GM12878 (cell line): ENCODE data around the gene DISP3. TPM values are rescaled to one million over a fixed set of nuclear protein-coding genes. Genes with fewer than 3 reads are reported as not detected.

ENCODE experiments used
- ATAC-seq: fragments of 200-7000 bp; cut with Tn5 transposase; 3 replicates; pipeline ENCODE4 v1.9.1; 2020; ENCODE audit warnings: mild to moderate bottlenecking, moderate library complexity
- BruUV-seq: library from RNA; stranded (reverse); fragments of 400-500 nt; replicated peaks from 2 replicates; lab custom pipeline; 2021; lab: Mats Ljungman, UMichigan
- CTCF ChIA-PET: fragments of 300-600 bp; sonication (Branson Sonifier 250); formaldehyde crosslinking; extraction: SDS; loops from one replicate; lab custom pipeline; 2021; ENCODE audit warnings: inconsistent platforms; lab: Yijun Ruan, JAX
- POLR2A ChIA-PET: fragments of 350-600 bp; formaldehyde crosslinking; extraction: SDS; loops from one replicate; lab custom pipeline; 2021; ENCODE audit warnings: inconsistent platforms; lab: Charles Lee
- RAD21 ChIA-PET: fragments of 300-600 bp; sonication (Branson Sonifier 250); formaldehyde crosslinking; loops from one replicate; lab custom pipeline; 2023; ENCODE audit warnings: antibody characterized with exemption; ENCODE audit not compliant: unreplicated experiment; lab: Charles Lee
- SMC1A ChIA-PET: fragments of 300-600 bp; sonication (Branson Sonifier 250); formaldehyde crosslinking; loops from one replicate; lab custom pipeline; 2023; ENCODE audit not compliant: unreplicated experiment, uncharacterized antibody; lab: Charles Lee
- DNase-seq: peaks from one replicate; pipeline ENCODE4 v3.0.0-alpha.2; 2011; ENCODE audit warnings: low read depth, low spot score
- FAIRE-seq: peaks from 3 replicates; lab custom pipeline; 2011; peaks lifted over from hg19 to GRCh38; lab: Jason Lieb, UNC
- H2AFZ ChIP-seq: 2 replicates; pipeline ENCODE4 v1.6.0; 2011; ENCODE audit warnings: low read depth, low read length, control low read depth; ENCODE audit not compliant: control insufficient read depth
- H3K27ac ChIP-seq: 2 replicates; pipeline ENCODE4 v1.5.1; 2011; ENCODE audit warnings: control low read depth; ENCODE audit not compliant: control insufficient read depth, insufficient read depth
- H3K27me3 ChIP-seq, 2 experiments: replicated peaks in 1 of 2; 2 replicates each; pipeline versions ENCODE4 v1.6.0 to v1.6.1; 2011; ENCODE audit warnings: low read length in 1 of 2; ENCODE audit not compliant: control insufficient read depth in 2 of 2, insufficient read depth in 2 of 2
- H3K36me3 ChIP-seq, 2 experiments: 2 replicates each; pipeline ENCODE4 v1.5.1; 2011; ENCODE audit warnings: low read length in 1 of 2; ENCODE audit not compliant: control insufficient read depth in 2 of 2, insufficient read depth in 2 of 2
- H3K4me1 ChIP-seq: 2 replicates; pipeline ENCODE4 v1.6.1; 2011; ENCODE audit warnings: mild to moderate bottlenecking, low read length, moderate library complexity, mixed read lengths; ENCODE audit not compliant: control insufficient read depth, insufficient read depth
- H3K4me2 ChIP-seq: 2 replicates; pipeline ENCODE4 v1.6.0; 2011; ENCODE audit warnings: control low read depth; ENCODE audit not compliant: control insufficient read depth, insufficient read depth
- H3K4me3 ChIP-seq: fragments of 200-600 bp; sonication (generic); 2 replicates; pipeline ENCODE4 v1.5.1; 2016
- H3K79me2 ChIP-seq: 2 replicates; pipeline ENCODE4 v1.6.0; 2011; ENCODE audit warnings: low read length; ENCODE audit not compliant: control insufficient read depth, insufficient read depth
- H3K9ac ChIP-seq: 2 replicates; pipeline ENCODE4 v1.8.0; 2011; ENCODE audit warnings: low read length, control low read depth, mixed read lengths; ENCODE audit not compliant: control insufficient read depth, insufficient read depth
- H3K9me3 ChIP-seq: replicated peaks from 3 replicates; pipeline ENCODE4 v1.5.1; 2011; ENCODE audit warnings: mild to moderate bottlenecking, low read length; ENCODE audit not compliant: control insufficient read depth, insufficient read depth
- H4K20me1 ChIP-seq: 2 replicates; pipeline ENCODE4 v1.6.0; 2011; ENCODE audit not compliant: control insufficient read depth, insufficient read depth
- BCL3 ChIP-seq: IDR thresholded peaks from 2 replicates; pipeline ENCODE4 v1.6.1; 2011; ENCODE audit warnings: borderline replicate concordance, low read depth, mild to moderate bottlenecking, moderate library complexity, low read length; ENCODE audit not compliant: insufficient read depth, poor library complexity, severe bottlenecking
- BMI1 ChIP-seq: fragments of 450-650 bp; IDR thresholded peaks from 2 replicates; pipeline ENCODE4 v1.6.1; 2016; ENCODE audit warnings: mild to moderate bottlenecking, moderate library complexity, borderline replicate concordance
- CBFB ChIP-seq: IDR thresholded peaks from 2 replicates; pipeline ENCODE4 v1.6.1; 2016; ENCODE audit warnings: antibody characterized with exemption, low read depth
- ELK1 ChIP-seq: IDR thresholded peaks from 2 replicates; pipeline ENCODE4 v1.6.1; 2012; ENCODE audit warnings: low read depth, low read length, improper control_type of control experiment
- EP300 ChIP-seq, 2 experiments: fragments of 150-350 bp in 1 of 2; IDR thresholded peaks; 2 replicates each; pipeline ENCODE4 v1.6.1; 2011 to 2012; ENCODE audit warnings: low read depth in 2 of 2, low read length in 2 of 2, borderline replicate concordance in 1 of 2, improper control_type of control experiment in 1 of 2, inconsistent platforms in 1 of 2; ENCODE audit not compliant: control insufficient read depth in 1 of 2
- FOXK2 ChIP-seq: fragments of 450-650 bp; IDR thresholded peaks from 2 replicates; pipeline ENCODE4 v1.6.1; 2017; ENCODE audit warnings: mild to moderate bottlenecking, moderate library complexity
- JUND ChIP-seq: IDR thresholded peaks from 2 replicates; pipeline ENCODE4 v1.6.1; 2012; ENCODE audit warnings: low read depth, mild to moderate bottlenecking, low read length, improper control_type of control experiment, moderate library complexity
- KDM1A ChIP-seq: fragments of 200-600 bp; sonication (generic); IDR thresholded peaks from 2 replicates; pipeline ENCODE4 v1.6.1; 2016; ENCODE audit warnings: borderline replicate concordance
- KLF5 ChIP-seq: fragments of 450-650 bp; IDR thresholded peaks from 2 replicates; pipeline ENCODE4 v1.6.1; 2014; ENCODE audit warnings: mild to moderate bottlenecking; ENCODE audit not compliant: partially characterized antibody
- MLLT1 ChIP-seq: fragments of 450-650 bp; IDR thresholded peaks from 2 replicates; pipeline ENCODE4 v1.6.1; 2016; ENCODE audit warnings: mild to moderate bottlenecking
- RFX5 ChIP-seq: IDR thresholded peaks from 2 replicates; pipeline ENCODE4 v1.6.1; 2011; ENCODE audit warnings: low read depth, low read length, improper control_type of control experiment
- SMC3 ChIP-seq: IDR thresholded peaks from 2 replicates; pipeline ENCODE4 v1.6.1; 2011; ENCODE audit warnings: low read length, improper control_type of control experiment, borderline replicate concordance
- TBL1XR1 ChIP-seq: IDR thresholded peaks from 2 replicates; pipeline ENCODE4 v1.6.1; 2012; ENCODE audit warnings: low read depth, low read length, improper control_type of control experiment
- TCF12 ChIP-seq: IDR thresholded peaks from 2 replicates; pipeline ENCODE4 v1.6.1; 2011; ENCODE audit warnings: low read depth, mild to moderate bottlenecking, low read length
- WGBS: methylation state at CpG from one replicate; pipeline ENCODE4 v1.1.6; 2016; ENCODE audit warnings: low lambda C conversion rate; ENCODE audit not compliant: insufficient replicate concordance, insufficient coverage; ENCODE audit errors: missing lambda C conversion rate; 5-methylcytosine and 5-hydroxymethylcytosine counted together
- in situ Hi-C: fragments of 300-500 bp; cut with MboI; formaldehyde crosslinking; loops from 9 replicates; pipeline ENCODE4 v1.14.3; 2018; ENCODE audit warnings: mixed read lengths
- intact Hi-C: fragments of 100-400 bp; cut with micrococcal nuclease; formaldehyde crosslinking; loops from one replicate; pipeline ENCODE4 v1.14.2; 2022; ENCODE audit not compliant: unreplicated experiment
- polyA plus RNA-seq, 11 experiments: library from polyadenylated mRNA; depleted of rRNA in 4 of 11; unstranded in 6 of 11; stranded (reverse) in 5 of 11; fragments of >200 nt; fragmentation: Nextera tagmentation in 4 of 11; fragmentation: Illumina TruSeq in 1 of 11; extraction: Ambion mirVana in 4 of 11; extraction: Trizol in 1 of 11; gene quantifications; 1 replicate in 1 of 11; 2 replicates in 10 of 11; pipeline versions ENCODE4 v1.2.1 to v1.2.3, GENCODE V29; 2011 to 2016; ENCODE audit warnings: inconsistent platforms in 2 of 11, missing spikeins in 2 of 11, low read depth in 1 of 11
- total RNA-seq, 4 experiments: library from RNA; depleted of rRNA in 3 of 4; stranded (reverse); fragments of >200 nt in 3 of 4; fragmentation: Illumina TruSeq in 1 of 4; extraction: Trizol in 1 of 4; gene quantifications; 2 replicates each; pipeline versions ENCODE4 v1.2.1 to v1.2.3, GENCODE V29; 2013 to 2021

Gene DISP3
- total and polyA plus RNA-seq, 10 of the 15 experiments (the other 5 are each of a cell fraction or from before 2014, with no cell fraction given), result under 0.01 to 0.18 (median 0.09) TPM; not detected in 2

GRCh38 chr1:11541236-11541635 lies 62.3 kb downstream of the DISP3 start:
- RAD21 ChIA-PET, result no interaction called here
- no TSS peak for BruUV-seq
- H3K9me3 ChIP-seq, result no peaks in the 10 kb centered on the region

GRCh38 chr1:11541956-11542355 lies 63.0 kb downstream of the DISP3 start:
- Histone ChIP-seq H4K20me1 (no peaks in the 10 kb centered on the region), H3K4me2 (no peak overlapping the region), H3K36me3 (no peaks in the 10 kb centered on the region), H2AFZ (no peak overlapping the region), H3K79me2 (no peaks in the 10 kb centered on the region), H3K9ac (no peak overlapping the region), H3K4me1 (no peaks in the 10 kb centered on the region), H3K27me3 (peaks cover 0 to 4% of the 10 kb centered on the region in 2 experiments; a peak in 1 of 4 replicates), H3K4me3 (no peak overlapping the region), H3K9me3 (no peaks in the 10 kb centered on the region), H3K27ac (no peak overlapping the region)
- DNase-seq (no peak), FAIRE-seq (no peak), ATAC-seq (no peak)
- intact Hi-C loops, result no loop called here
- in situ Hi-C loops, result no loop called here
- WGBS, result 15% methylated on average over 7 of the region's 7 CpGs
- ChIA-PET POLR2A (no interaction called here), RAD21 (no interaction called here), SMC1A (no interaction called here), CTCF (no interaction called here)
- no TSS peak for BruUV-seq
- TF ChIP-seq TBL1XR1, result no peak
- no peak for TF ChIP-seq EP300 (IDR thresholded peaks at IDR 0.05; ENCODE audit: borderline replicate concordance in 1 of 2, control insufficient read depth in 1 of 2, low read depth in 2 of 2, low read length in 2 of 2)
- TF ChIP-seq BMI1, result no peak
- TF ChIP-seq MLLT1, result no peak
- TF ChIP-seq BCL3, result no peak
- TF ChIP-seq ELK1, result no peak
- TF ChIP-seq CBFB, result no peak

More at GRCh38 chr1:11541236-11541635, 62.3 kb downstream of the DISP3 start:
- WGBS, result 28% methylated on average over 7 of the region's 7 CpGs
- ChIA-PET SMC1A (no interaction called here), CTCF (no interaction called here), POLR2A (no interaction called here)
- H3K9ac ChIP-seq, result no peak overlapping the region
- no peak for TF ChIP-seq TCF12
- TF ChIP-seq KLF5, result no peak
- no peak for TF ChIP-seq FOXK2
- no peak for TF ChIP-seq SMC3
- TF ChIP-seq KDM1A, result no peak
- no peak for TF ChIP-seq JUND
- no peak for TF ChIP-seq ELK1
- no peak for TF ChIP-seq RFX5
- intact Hi-C loops (no loop called here), in situ Hi-C loops (no loop called here)
- DNase-seq, result no peak
- no peak for ATAC-seq
- no peaks in the 10 kb centered on the region for H3K4me1 ChIP-seq
- H3K27me3 ChIP-seq, result peaks cover 0 to 4% of the 10 kb centered on the region in 2 experiments; a peak in 1 of 4 replicates
- no peaks in the 10 kb centered on the region for H3K79me2 ChIP-seq
- H3K36me3 ChIP-seq, result no peaks in the 10 kb centered on the region
- H4K20me1 ChIP-seq, result no peaks in the 10 kb centered on the region
- H2AFZ ChIP-seq, result no peak overlapping the region
- H3K27ac ChIP-seq, result no peak overlapping the region
- no peak for FAIRE-seq
- H3K4me2 ChIP-seq, result no peak overlapping the region
- no peak overlapping the region for H3K4me3 ChIP-seq
